Endothelial cell of umbilical vein (primary cell): Measurements from ENCODE around the gene KRTAP10-12. TPM values are rescaled to one million over a fixed set of nuclear protein-coding genes. Genes with fewer than 3 reads are reported as not detected.

ENCODE experiments used
- BruUV-seq: library from RNA; stranded (reverse); fragments of 400-500 nt; replicated peaks from 2 replicates; lab custom pipeline; 2021; lab: Mats Ljungman, UMichigan
- CTCF ChIA-PET: fragments of 300-600, 350-600 bp; sonication (Branson Sonifier 250); formaldehyde crosslinking; loops from one replicate; lab custom pipeline; 2021; ENCODE audit warnings: antibody characterized with exemption, inconsistent platforms; lab: Charles Lee
- POLR2A ChIA-PET: fragments of 300-600, 350-600 bp; sonication (Branson Sonifier 250); formaldehyde crosslinking; loops from one replicate; lab custom pipeline; 2021; ENCODE audit warnings: antibody characterized with exemption, inconsistent platforms; lab: Charles Lee
- DNase-seq: peaks from one replicate; pipeline ENCODE4 v3.0.0-alpha.2; 2011; ENCODE audit warnings: low read depth, low spot score
- FAIRE-seq: peaks from 2 replicates; lab custom pipeline; 2011; peaks lifted over from hg19 to GRCh38; lab: Jason Lieb, UNC
- H2AFZ ChIP-seq: 2 replicates; pipeline ENCODE4 v1.6.0; 2012; ENCODE audit warnings: low read depth, low read length, control low read depth, inconsistent platforms
- H3K27ac ChIP-seq: 2 replicates; pipeline ENCODE4 v1.5.1; 2011; ENCODE audit warnings: low read depth, mild to moderate bottlenecking, control low read depth, low read length, moderate library complexity; ENCODE audit not compliant: insufficient read depth
- H3K27me3 ChIP-seq, 2 experiments: 2 replicates each; pipeline versions ENCODE4 v1.6.0 to v1.6.1; 2011; ENCODE audit warnings: low read length in 2 of 2, mixed read lengths in 1 of 2; ENCODE audit not compliant: control insufficient read depth in 2 of 2, insufficient read depth in 2 of 2
- H3K36me3 ChIP-seq, 2 experiments: 2 replicates in 1 of 2; 3 replicates in 1 of 2; pipeline ENCODE4 v1.5.1; 2011; ENCODE audit warnings: low read length in 2 of 2, mild to moderate bottlenecking in 1 of 2, moderate library complexity in 1 of 2; ENCODE audit not compliant: control insufficient read depth in 2 of 2, insufficient read depth in 2 of 2; ENCODE audit errors: extremely low read depth in 1 of 2
- H3K4me1 ChIP-seq: 3 replicates; pipeline ENCODE4 v1.5.1; 2011; ENCODE audit warnings: mild to moderate bottlenecking, low read length; ENCODE audit not compliant: control insufficient read depth, insufficient read depth; ENCODE audit errors: extremely low read depth
- H3K4me2 ChIP-seq: 2 replicates; pipeline ENCODE4 v1.6.1; 2011; ENCODE audit warnings: low read length, control low read depth, mixed read lengths; ENCODE audit not compliant: insufficient read depth
- H3K4me3 ChIP-seq, 3 experiments: fragments of 200-600 bp in 1 of 3; sonication (generic), shearing (Covaris generic) in 1 of 3; replicated peaks in 1 of 3; 2 replicates each; pipeline ENCODE4 v1.5.1; 2011 to 2016; ENCODE audit warnings: control low read depth in 3 of 3, low read length in 3 of 3, mild to moderate bottlenecking in 2 of 3, inconsistent platforms in 1 of 3, low read depth in 1 of 3, moderate library complexity in 1 of 3; ENCODE audit not compliant: insufficient read depth in 1 of 3
- H3K79me2 ChIP-seq: 2 replicates; pipeline ENCODE4 v1.6.0; 2012; ENCODE audit warnings: low read length, inconsistent platforms; ENCODE audit not compliant: control insufficient read depth, insufficient read depth
- H3K9ac ChIP-seq: replicated peaks from 2 replicates; pipeline ENCODE3; 2011; ENCODE audit warnings: low read length, control low read depth; ENCODE audit not compliant: insufficient read depth; ENCODE audit errors: extremely low read depth
- H3K9me1 ChIP-seq: replicated peaks from 3 replicates; pipeline ENCODE4 v1.6.0; 2011; ENCODE audit warnings: mild to moderate bottlenecking, low read length; ENCODE audit not compliant: control insufficient read depth, insufficient read depth; ENCODE audit errors: extremely low read depth
- H3K9me3 ChIP-seq: replicated peaks from 2 replicates; pipeline ENCODE4 v1.5.1; 2012; ENCODE audit warnings: low read length, inconsistent platforms; ENCODE audit not compliant: control insufficient read depth, insufficient read depth
- H4K20me1 ChIP-seq: replicated peaks from 2 replicates; pipeline ENCODE3; 2011; ENCODE audit warnings: mild to moderate bottlenecking, low read length; ENCODE audit not compliant: control insufficient read depth, insufficient read depth; ENCODE audit errors: extremely low read depth
- CTCF ChIP-seq, 2 donors: IDR thresholded peaks; 1 replicate in 1 of 2; 2 replicates in 1 of 2; pipeline ENCODE4 v1.5.1; 2011; ENCODE audit warnings: low read length in 2 of 2, mild to moderate bottlenecking in 2 of 2, moderate library complexity in 2 of 2, control low read depth in 1 of 2, inconsistent platforms in 1 of 2, low read depth in 1 of 2; ENCODE audit not compliant: insufficient read depth in 1 of 2; ENCODE audit errors: extremely low read depth in 1 of 2
- EZH2 ChIP-seq: IDR thresholded peaks from 2 replicates; pipeline ENCODE4 v1.6.1; 2012; ENCODE audit warnings: borderline replicate concordance, low read depth, mild to moderate bottlenecking, moderate library complexity, low read length, inconsistent platforms; ENCODE audit not compliant: severe bottlenecking
- FOS ChIP-seq: IDR thresholded peaks from 2 replicates; pipeline ENCODE4 v1.6.1; 2011; ENCODE audit warnings: mild to moderate bottlenecking, low read length, moderate library complexity, borderline replicate concordance; ENCODE audit not compliant: insufficient read depth
- GATA2 ChIP-seq: IDR thresholded peaks from 2 replicates; pipeline ENCODE4 v1.7.0; 2011; ENCODE audit warnings: low read depth, mild to moderate bottlenecking, moderate library complexity, mixed read lengths, low read length; ENCODE audit not compliant: insufficient read length, insufficient read depth
- JUN ChIP-seq: IDR thresholded peaks from 2 replicates; pipeline ENCODE4 v1.6.1; 2011; ENCODE audit warnings: borderline replicate concordance, low read depth; ENCODE audit not compliant: insufficient read length, insufficient read depth
- MYC ChIP-seq: IDR thresholded peaks from one replicate; pipeline ENCODE4 v1.6.1; 2011; ENCODE audit warnings: mild to moderate bottlenecking, low read depth, low read length
- POLR2A ChIP-seq: IDR thresholded peaks from 2 replicates; pipeline ENCODE4 v1.6.1; 2012; ENCODE audit warnings: low read depth, mild to moderate bottlenecking, control low read depth, low read length
- POLR2AphosphoS5 ChIP-seq: IDR thresholded peaks from 2 replicates; pipeline ENCODE4 v1.6.1; 2012; ENCODE audit warnings: low read depth, mild to moderate bottlenecking, control low read depth, low read length, moderate library complexity; ENCODE audit not compliant: insufficient read depth
- dilution Hi-C: fragments of 300-500 bp; cut with MboI; formaldehyde crosslinking; loops from one replicate; pipeline ENCODE4 v1.15.0; 2019; ENCODE audit warnings: low sequenced_read_pairs; ENCODE audit not compliant: extremely low pct_ligation_motif_present
- intact Hi-C: fragments of 100-400 bp; cut with micrococcal nuclease; formaldehyde crosslinking; loops from one replicate; pipeline ENCODE4 v1.10.0; 2022
- polyA plus RNA-seq, 4 experiments: library from polyadenylated mRNA; depleted of rRNA in 3 of 4; stranded (reverse) in 3 of 4; unstranded in 1 of 4; fragments of >200 nt; gene quantifications; 2 replicates each; pipeline versions ENCODE4 v1.2.1 to v1.2.3, GENCODE V29; 2011 to 2012; ENCODE audit warnings: missing spikeins in 1 of 4
- total RNA-seq: library from RNA; stranded (reverse); gene quantifications from 2 replicates; pipeline ENCODE4 v1.2.3, GENCODE V29; 2021
- TF ChIP-seq, protein P1 (sequence below): IDR thresholded peaks from 2 replicates; pipeline ENCODE4 v1.6.1; 2011; ENCODE audit not compliant: insufficient read depth, insufficient read length

The KRTAP10-12 gene
- total and polyA plus RNA-seq, 2 donors (not counting 3 experiments of a cell fraction or from before 2014, with no cell fraction given), result not detected

DNA sequence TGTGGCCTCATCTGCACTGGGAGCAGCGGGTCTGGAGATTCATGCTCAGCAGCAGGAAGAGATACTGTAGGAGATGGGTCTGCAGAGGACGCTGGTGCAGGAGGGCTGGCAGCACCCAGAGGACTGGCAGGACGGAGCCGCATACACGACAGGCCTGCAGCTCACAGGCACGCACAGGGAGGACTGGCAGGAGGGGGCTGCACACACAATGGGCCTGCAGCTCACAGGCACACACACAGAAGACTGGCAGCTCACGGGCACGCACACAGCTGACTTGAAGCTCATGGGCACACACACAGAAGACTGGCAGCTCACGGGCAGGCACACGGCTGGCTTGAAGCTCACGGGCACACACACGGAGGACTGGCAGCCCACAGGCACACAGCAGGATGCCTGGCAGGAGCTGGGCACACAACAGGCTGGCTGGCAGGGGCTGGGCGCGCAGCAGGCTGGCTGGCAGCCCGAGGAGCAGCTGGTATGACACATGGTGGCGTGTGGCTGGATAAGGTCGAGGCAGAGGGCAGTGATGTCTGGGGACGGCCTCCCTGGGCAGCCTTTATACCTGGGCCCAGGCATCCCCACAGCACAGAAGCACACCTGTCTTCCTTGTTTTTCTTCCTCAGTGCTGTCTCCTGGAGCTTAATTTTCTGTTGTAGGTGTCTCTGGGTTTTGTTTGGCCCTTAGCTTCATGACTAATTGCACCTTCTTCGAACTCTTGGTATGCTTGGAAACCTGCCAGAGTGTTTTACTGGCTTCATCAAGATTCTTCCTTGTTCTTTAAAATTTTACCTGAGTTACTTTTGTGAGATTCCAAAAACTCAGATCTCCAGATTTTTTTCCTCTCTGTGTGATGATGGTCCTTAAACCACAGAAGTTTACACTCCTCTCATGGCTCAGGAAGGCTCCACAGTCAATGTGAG is 30.3 kb upstream of the KRTAP10-12 start, which contains the start of gene KRTAP12-2:
Gene KRTAP12-2 (minus strand): TSS at position 527 of the 920 bp plus-strand sequence. CDS start 41 bp downstream, at position 486.
- Histone ChIP-seq H3K79me2 (no peaks in the 10 kb centered on the region), H3K9me3 (no peaks in the 10 kb centered on the region), H3K27ac (no peak within 1 kb of the TSS), H3K36me3 (no peaks in the 10 kb centered on the region), H3K9ac (no peak within 1 kb of the TSS), H3K4me1 (no peaks in the 10 kb centered on the region), H3K27me3 (peaks cover 2 to 4% of the 10 kb centered on the region in 2 experiments), H4K20me1 (no peaks in the 10 kb centered on the region), H3K4me2 (no peak within 1 kb of the TSS), H3K9me1 (no peaks in the 10 kb centered on the region), H3K4me3 (no peak within 1 kb of the TSS), H2AFZ (no peak within 1 kb of the TSS)
- DNase-seq (no peak), FAIRE-seq (no peak)
- dilution Hi-C loops, result no loop called here
- ChIA-PET POLR2A (no interaction called here), CTCF (interaction anchor here (1.0 to 1.5 kb wide), 2 partner anchors 9 to 74 kb away, joined by 3 to 4 read pairs; no protein-coding TSS in a partner anchor)
- intact Hi-C loops, result no loop called here
- TF ChIP-seq JUN (no peak), EZH2 (no peak), MYC (no peak), CTCF (IDR thresholded peaks at IDR 0.05; ENCODE audit: extremely low read depth in 1 of 2, insufficient read depth in 1 of 2, low read depth in 1 of 2, low read length in 2 of 2) (no peak), GATA2 (no peak), FOS (no peak), POLR2A (no peak), POLR2AphosphoS5 (no peak)
- TF ChIP-seq, protein P1, sequence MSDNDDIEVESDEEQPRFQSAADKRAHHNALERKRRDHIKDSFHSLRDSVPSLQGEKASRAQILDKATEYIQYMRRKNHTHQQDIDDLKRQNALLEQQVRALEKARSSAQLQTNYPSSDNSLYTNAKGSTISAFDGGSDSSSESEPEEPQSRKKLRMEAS, result no peak
- no TSS peak for BruUV-seq
